Activated CD4-positive, alpha-beta T cell treated with anti-CD3 and anti-CD28 coated beads, Interleukin-10, Interleukin-2, amounts not matched to agents 100 ng/mL and 50 ng/mL, durations not matched to agents 16 hours and 8 hours (primary cell): ENCODE measurements around the gene TP53AIP1.

Experiments
- DNase-seq: peaks from one replicate; pipeline ENCODE4 v3.0.0-alpha.2; 2020

Gene TP53AIP1

DNA sequence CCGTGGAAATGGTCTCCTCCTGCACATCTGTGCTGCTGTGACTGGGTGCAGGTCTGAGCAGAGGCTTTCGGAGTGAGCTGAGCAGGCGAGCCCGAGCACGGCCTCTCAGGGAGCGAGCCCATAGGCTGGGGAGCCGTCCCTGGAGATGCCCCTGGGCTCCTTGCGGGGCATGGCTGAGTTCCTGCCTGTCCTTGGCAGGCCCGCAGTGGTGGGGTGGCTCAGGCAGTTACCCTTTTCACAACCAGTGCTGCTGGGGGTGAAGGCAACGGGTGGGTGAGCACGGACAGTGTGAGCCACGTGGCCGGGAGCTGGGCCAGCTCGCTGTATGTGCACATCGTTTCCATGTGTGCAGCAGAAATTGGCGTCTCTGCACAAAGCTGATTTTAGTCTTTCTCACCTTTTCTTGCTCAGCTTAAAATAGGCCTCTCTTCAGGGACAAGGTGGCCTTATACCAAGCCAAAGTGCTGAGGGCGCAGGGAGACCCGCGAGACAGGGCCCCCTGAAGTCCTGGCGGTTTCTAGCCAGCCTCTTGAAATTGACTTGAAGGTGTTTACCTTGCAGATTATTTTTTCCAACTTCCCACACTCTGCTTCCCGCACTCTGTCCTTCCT lies at the start of gene TP53AIP1:
TP53AIP1 (minus strand) TSS at position 55 of the 611 bp plus-strand sequence. CDS start 5,053 bp downstream, outside the sequence.
- no peak for DNase-seq

DNA sequence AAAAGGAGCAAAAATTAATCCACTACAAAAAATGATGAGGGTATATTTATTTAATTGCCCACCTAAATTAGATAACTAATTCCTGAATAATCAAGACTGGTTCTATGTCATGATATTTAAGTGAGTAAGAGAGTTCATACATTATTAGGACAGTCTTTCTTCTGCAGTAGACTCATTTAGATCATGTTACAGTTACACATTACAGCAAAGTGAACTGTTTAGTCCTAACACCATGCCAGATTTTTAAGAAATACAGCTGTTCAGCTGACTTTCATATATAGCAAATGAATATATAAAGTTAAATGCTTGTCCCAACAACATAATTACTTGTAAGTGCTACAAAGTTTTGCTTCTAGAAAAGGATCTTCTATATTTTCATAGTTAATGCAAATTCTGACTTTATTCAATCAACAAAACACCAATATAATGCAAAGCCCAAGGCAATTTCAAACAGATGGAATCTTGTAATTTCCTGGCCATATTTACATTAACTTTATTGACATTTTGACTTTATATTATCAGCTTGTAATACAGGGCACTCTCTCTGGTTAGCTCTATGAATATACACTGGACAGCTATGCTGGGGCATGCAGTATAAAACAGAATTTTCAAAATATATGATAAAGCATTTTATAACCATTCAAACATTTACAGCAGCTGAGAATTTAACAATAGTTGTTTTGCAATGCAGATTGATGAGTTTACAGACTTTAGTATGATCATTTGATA lies 45.7 kb upstream of the TP53AIP1 start:
- DNase-seq, result no peak

- peak; percentile 37 for DNase-seq
These were observed 43.2 kb upstream of the TP53AIP1 start for GRCh38 chr11:128985880-128986279.

GRCh38 chr11:128983023-128983422 lies 40.4 kb upstream of the TP53AIP1 start:
- no peak for DNase-seq

GRCh38 chr11:128981254-128981653 lies 38.6 kb upstream of the TP53AIP1 start:
- no peak for DNase-seq

GRCh38 chr11:128970598-128971190 lies 28.0 kb upstream of the TP53AIP1 start:
- DNase-seq, result peak; percentile 35

DNA sequence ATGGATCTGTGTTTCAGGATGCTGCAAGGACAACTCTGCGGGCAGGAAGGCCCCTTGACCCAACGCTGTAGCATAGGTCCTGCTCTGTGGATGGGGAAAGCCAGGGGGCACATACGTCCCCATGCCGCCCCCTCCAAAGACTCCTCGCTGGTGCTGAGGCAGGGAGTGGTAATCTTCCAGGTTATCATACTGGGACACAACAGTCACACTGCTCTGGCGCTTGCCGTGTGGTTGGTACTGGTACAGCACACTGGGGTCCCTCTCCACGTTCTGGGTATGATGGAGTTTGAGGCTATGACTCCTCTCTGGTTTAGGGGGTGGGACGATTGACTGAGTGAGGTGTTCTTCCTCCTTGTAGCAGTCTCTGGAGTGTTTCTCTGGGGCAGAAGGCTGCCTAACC lies 26.2 kb upstream of the TP53AIP1 start:
- no peak for DNase-seq

DNA sequence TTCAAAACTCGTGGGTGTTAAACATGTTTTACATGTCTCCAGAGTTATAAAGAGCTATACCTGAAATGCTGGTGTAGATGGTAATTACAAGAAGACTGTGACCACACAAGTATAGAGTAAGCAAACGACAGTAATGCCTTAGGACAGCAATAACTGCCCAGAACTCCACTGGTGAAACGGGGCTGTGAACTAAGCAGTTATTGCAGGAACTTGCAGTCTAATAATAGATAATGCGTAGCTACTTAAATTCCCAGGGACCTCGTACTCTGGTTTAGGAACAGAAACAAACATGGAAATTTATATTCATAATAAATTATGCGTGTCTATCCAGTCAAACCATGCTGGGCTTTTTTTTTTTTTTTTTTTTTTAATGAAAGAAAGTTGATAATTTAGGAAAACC lies 24.9 kb upstream of the TP53AIP1 start:
- DNase-seq, result no peak

GRCh38 chr11:128965485-128965884 lies 22.8 kb upstream of the TP53AIP1 start:
- peak; percentile 74 for DNase-seq

- peak; percentile 17 for DNase-seq
These were observed 21.8 kb upstream of the TP53AIP1 start for GRCh38 chr11:128964463-128964930.

GRCh38 chr11:128963744-128964325 lies 21.2 kb upstream of the TP53AIP1 start:
- peak; percentile 82 for DNase-seq

DNA sequence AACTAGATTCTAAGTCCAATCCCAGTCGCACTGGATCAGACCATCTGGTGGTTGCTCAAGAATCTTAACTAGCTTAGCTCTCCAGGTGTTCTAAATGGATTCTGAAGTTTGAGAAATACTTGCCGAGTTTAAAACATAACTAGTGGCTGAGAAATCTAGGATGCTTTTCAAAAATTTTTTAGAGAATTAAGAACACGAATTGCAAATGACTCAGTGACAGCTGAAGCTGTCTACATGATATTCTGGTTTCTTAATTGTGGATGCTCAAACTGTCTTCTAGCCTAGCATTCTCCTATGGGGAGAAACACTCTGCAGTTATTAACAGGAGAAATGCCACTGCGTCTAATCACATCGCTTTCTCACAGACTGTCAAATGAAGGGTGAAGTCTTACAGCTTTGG lies 20.2 kb upstream of the TP53AIP1 start:
- no peak for DNase-seq

- DNase-seq, result peak; percentile 59
These were observed 19.0 kb upstream of the TP53AIP1 start for GRCh38 chr11:128961645-128962044.

GRCh38 chr11:128957202-128957482 lies 14.5 kb upstream of the TP53AIP1 start:
- no peak for DNase-seq

DNA sequence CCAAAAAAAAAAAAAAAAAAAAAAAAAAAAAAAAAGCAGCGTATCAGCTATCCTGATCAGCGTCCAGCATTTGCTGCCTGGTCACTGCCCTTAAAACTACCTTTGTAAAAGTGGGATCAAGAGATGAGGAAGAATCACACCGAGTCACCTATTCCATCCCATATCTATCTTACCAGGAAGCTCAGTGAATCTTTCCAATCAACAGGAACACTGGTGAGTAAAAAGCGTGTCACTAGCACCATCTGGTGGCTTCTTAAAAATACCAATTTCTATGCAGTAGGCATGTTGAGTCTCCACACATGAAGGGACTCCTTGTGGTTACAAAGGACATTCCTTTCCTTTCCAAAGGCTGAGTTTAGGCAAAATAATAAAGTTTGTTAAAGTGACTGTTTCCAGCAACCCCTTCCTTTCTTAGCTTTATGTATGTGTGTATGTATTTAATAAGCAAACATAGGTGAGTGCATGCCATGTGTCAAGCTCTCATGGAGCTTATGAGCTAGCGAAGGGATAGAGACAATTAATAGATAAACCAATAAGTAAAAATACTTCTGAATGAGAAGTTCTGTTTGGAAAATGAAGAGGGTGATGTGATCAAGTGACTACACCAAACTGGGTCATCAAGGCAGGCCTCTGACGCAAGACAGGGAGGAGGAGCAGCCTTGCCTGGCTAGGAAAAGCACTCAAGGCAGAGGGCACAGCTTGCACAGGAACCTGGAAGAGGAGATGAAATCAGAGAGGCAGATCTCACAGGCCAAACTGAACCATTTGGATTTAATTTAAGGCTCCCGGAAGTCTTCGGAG lies 13.9 kb upstream of the TP53AIP1 start:
- DNase-seq, result peak; percentile 47

- DNase-seq, result no peak
These were observed 13.0 kb upstream of the TP53AIP1 start for GRCh38 chr11:128955636-128956035.

DNA sequence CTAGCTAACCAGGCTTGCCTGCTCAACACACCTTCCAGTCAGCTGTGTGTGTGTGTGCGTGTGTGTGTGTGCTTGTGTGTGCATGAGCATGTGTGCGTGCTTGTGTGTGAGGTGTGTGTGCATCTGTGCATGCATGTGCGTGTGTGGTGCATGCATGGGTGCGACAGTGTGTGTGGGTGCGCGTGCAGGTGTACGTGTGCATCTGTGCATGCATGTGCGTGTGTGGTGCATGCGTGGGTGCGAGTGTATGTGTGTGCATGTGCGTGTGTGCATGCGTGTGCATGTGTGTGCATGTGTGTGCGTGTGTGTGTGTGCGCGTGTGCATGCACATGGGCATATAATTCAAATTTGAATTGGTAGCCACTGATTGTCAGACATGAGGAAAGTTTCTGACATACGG lies 10.5 kb upstream of the TP53AIP1 start:
- no peak for DNase-seq

DNA sequence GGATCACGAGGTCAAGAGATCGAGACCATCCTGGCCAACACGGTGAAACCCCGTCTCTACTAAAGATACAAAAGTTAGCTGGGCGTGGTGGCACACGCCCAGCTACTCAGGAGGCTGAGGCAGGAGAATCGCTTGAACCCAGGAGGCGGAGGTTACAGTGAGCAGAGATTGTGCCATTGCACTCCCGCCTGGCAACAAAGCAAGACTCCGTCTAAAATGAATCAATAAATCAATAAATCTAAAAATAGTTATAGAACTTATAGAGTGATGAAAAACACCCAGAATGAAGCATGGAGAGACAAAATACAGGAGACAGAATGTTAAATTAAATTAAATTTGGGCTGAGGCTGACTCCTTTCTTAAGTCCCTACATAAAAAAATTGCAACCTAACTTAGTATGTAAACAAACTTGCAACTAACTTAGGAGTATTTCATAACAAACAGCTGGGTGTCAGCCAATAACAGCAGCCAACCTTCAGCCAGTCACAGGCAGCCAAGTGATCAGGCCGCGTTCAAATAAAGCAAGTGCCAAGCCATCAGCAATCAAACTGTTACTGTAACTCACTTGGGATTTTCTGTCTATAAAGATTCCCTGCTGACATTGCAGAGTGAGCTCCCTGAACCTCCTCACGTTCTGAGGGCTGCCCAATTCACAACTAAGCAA lies 7.3 kb upstream of the TP53AIP1 start:
- DNase-seq, result no peak

DNA sequence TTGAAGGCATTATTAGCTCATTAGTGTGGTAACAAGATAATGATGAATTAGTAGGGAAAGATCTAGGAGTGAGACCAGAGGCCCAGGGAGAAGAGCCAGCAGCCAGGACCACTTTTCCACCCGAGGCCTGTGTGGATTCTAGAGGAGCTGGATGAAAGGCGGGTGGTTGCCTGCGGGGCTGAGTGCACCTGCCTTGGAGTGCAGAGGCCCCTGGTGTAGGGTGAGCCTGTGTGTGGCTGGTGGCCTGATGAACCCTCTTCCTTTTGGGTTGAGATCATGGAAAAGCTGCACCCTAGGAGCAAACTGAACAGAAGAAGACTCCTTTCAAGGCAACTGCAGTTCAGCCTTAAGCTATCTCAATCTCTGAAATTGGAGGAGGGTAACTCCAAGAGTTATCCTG lies 5.9 kb upstream of the TP53AIP1 start:
- no peak for DNase-seq

GRCh38 chr11:128947773-128948172 lies 5.1 kb upstream of the TP53AIP1 start:
- DNase-seq, result no peak

DNA sequence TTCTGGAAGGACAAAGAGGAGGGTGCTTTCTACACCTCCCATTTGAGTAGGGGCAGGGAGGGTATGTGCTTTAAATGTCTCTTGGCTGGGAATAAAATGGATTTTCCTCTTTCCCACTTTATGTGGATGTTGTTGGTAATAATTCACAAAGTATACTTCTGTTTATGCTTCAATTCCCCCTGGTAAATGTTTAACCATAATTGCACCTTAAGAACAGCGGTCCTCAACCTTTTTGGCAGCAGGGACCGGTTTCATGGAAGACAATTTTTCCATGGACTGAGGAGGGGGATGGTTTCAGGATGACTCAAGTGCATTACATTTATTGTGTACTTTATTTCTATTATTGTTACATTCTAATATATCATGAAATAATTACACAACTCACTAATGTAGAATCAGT lies 4.0 kb upstream of the TP53AIP1 start:
- no peak for DNase-seq

DNA sequence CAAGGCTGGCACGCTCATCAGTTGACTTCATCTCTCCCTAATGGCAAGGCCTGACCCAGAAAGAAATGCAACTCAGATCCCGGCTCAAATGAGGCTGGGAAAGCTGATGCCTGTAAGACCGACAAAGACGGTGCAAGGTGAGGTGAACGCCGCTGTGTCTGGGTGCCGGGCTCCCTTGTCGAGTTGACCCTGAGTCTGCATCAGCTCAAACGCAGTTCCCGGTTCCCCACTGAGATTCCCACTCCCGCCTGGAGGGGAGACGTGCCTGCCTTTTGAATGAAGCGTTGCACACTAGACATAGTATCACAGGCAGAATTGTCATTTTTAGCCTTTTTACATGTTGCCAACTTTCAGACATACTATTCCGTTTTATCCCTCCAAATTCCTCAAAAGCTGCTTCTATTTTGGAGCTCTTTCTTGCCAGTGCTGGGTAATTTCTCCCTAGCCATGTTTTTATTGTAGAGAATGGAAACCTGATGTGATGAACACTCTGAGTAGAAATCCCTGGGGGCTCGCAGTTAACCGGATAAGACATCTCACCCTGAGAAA lies 831 bp upstream of the TP53AIP1 start:
- no peak for DNase-seq
